B cell (primary cell): ENCODE results near the gene TMEM179B.

Experiments
- EZH2 ChIP-seq: IDR thresholded peaks from 2 replicates; pipeline ENCODE4 v1.6.1; 2012; ENCODE audit warnings: borderline replicate concordance, low read depth, mild to moderate bottlenecking, moderate library complexity, low read length; ENCODE audit not compliant: insufficient read depth, poor library complexity, severe bottlenecking
- TF ChIP-seq, protein P1 (sequence below): fragments of 200-600 bp; IDR thresholded peaks from one replicate; pipeline ENCODE4 v1.8.0; 2022; ENCODE audit warnings: antibody characterized with exemption, mild to moderate bottlenecking

- TF ChIP-seq EZH2: no peak
- TF ChIP-seq, protein P1, sequence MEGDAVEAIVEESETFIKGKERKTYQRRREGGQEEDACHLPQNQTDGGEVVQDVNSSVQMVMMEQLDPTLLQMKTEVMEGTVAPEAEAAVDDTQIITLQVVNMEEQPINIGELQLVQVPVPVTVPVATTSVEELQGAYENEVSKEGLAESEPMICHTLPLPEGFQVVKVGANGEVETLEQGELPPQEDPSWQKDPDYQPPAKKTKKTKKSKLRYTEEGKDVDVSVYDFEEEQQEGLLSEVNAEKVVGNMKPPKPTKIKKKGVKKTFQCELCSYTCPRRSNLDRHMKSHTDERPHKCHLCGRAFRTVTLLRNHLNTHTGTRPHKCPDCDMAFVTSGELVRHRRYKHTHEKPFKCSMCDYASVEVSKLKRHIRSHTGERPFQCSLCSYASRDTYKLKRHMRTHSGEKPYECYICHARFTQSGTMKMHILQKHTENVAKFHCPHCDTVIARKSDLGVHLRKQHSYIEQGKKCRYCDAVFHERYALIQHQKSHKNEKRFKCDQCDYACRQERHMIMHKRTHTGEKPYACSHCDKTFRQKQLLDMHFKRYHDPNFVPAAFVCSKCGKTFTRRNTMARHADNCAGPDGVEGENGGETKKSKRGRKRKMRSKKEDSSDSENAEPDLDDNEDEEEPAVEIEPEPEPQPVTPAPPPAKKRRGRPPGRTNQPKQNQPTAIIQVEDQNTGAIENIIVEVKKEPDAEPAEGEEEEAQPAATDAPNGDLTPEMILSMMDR: no peak
Measured at GRCh38 chr11:62811659-62812058, 24.5 kb downstream of the TMEM179B start.
